GM10248 (cell line): ENCODE measurements around the gene TEX261.

Experiments
- CTCF ChIA-PET: fragments of 300-600 bp; sonication (Branson Sonifier 250); formaldehyde crosslinking; extraction: SDS; loops from one replicate; lab custom pipeline; 2021; ENCODE audit warnings: antibody characterized with exemption; lab: Yijun Ruan, JAX
- POLR2A ChIA-PET: fragments of 350-650 bp; sonication (Branson Sonifier 250); formaldehyde crosslinking; extraction: SDS; loops from one replicate; lab custom pipeline; 2020; ENCODE audit warnings: antibody characterized with exemption; lab: Yijun Ruan, JAX
- DNase-seq: peaks from one replicate; pipeline ENCODE4 v3.0.0; 2012; ENCODE audit errors: extremely low spot score
- CTCF ChIP-seq: IDR thresholded peaks from 2 replicates; pipeline ENCODE4 v1.5.1; 2012; ENCODE audit warnings: mild to moderate bottlenecking, low read depth; ENCODE audit errors: extremely low read depth, missing control alignments, control extremely low read depth

TEX261 gene

GRCh38 chr2:70964596-70965386 is 29.9 kb downstream of the TEX261 start:
- DNase-seq, result peak; percentile 89
- peak; percentile 97 for TF ChIP-seq CTCF
- ChIA-PET POLR2A (no interaction called here), CTCF (interaction anchor here (0.9 to 9.7 kb wide), 18 partner anchors 12 to 192 kb away, joined by 3 to 172 read pairs (median 4); partner anchors contain the start of gene ANKRD53)

GRCh38 chr2:70964133-70964532 is 30.5 kb downstream of the TEX261 start:
- DNase-seq, result no peak
- ChIA-PET CTCF (interaction anchor here (0.9 to 9.7 kb wide), 14 partner anchors 11 to 192 kb away, joined by 3 to 172 read pairs (median 5); partner anchors contain the start of gene ANKRD53), POLR2A (interaction anchor here (0.5 kb wide), 1 partner anchor 643 kb away, joined by 3 read pairs; no protein-coding TSS in a partner anchor)
- TF ChIP-seq CTCF, result no peak

GRCh38 chr2:70962885-70963878 is 31.5 kb downstream of the TEX261 start:
- no peak for TF ChIP-seq CTCF
- ChIA-PET CTCF (interaction anchor here (0.6 to 9.7 kb wide), 16 partner anchors 10 to 193 kb away, joined by 3 to 172 read pairs (median 4); partner anchors contain the start of gene ANKRD53), POLR2A (interaction anchor here (0.5 kb wide), 1 partner anchor 642 kb away, joined by 3 read pairs; no protein-coding TSS in a partner anchor)
- no peak for DNase-seq

- ChIA-PET POLR2A (no interaction called here), CTCF (interaction anchor here (0.6 to 9.7 kb wide), 7 partner anchors 15 to 102 kb away, joined by 3 to 172 read pairs (median 4); partner anchors contain the start of gene ANKRD53)
- no peak for TF ChIP-seq CTCF
- no peak for DNase-seq
These were observed 32.3 kb downstream of the TEX261 start for GRCh38 chr2:70962211-70962884.

- CTCF ChIA-PET, result interaction anchor here (1.0 to 9.7 kb wide), 4 partner anchors 14 to 40 kb away, joined by 3 to 172 read pairs (median 10); partner anchors contain the start of gene ANKRD53
- no peak for TF ChIP-seq CTCF
- POLR2A ChIA-PET, result no interaction called here
- no peak for DNase-seq
These were observed 33.1 kb downstream of the TEX261 start for GRCh38 chr2:70961648-70961994.
